Endothelial cell (in vitro differentiated cells): ENCODE data around the gene CATSPER4. TPM values are rescaled to one million over a fixed set of nuclear protein-coding genes. Genes with fewer than 3 reads are reported as not detected.
A peak's percentile ranks its signal among the peaks of the same experiment; 100 is the strongest.

Experiments
- DNase-seq: peaks from one replicate; pipeline ENCODE4 v3.0.0; 2021; ENCODE audit warnings: low spot score
- H3K27ac Mint-ChIP-seq: one replicate; pipeline ENCODE4 v1.8.0; 2021; ENCODE audit warnings: mixed read lengths, inconsistent platforms; ENCODE audit not compliant: unreplicated experiment
- H3K27me3 Mint-ChIP-seq: one replicate; pipeline ENCODE4 v1.8.0; 2021; ENCODE audit warnings: mild to moderate bottlenecking, moderate library complexity, mixed read lengths, inconsistent platforms; ENCODE audit not compliant: unreplicated experiment
- H3K36me3 Mint-ChIP-seq: one replicate; pipeline ENCODE4 v1.8.0; 2021; ENCODE audit warnings: mild to moderate bottlenecking, low read depth, mixed read lengths, inconsistent platforms; ENCODE audit not compliant: unreplicated experiment
- H3K4me1 Mint-ChIP-seq: one replicate; pipeline ENCODE4 v1.8.0; 2021; ENCODE audit warnings: mild to moderate bottlenecking, mixed read lengths, inconsistent platforms; ENCODE audit not compliant: unreplicated experiment
- H3K4me3 Mint-ChIP-seq: one replicate; pipeline ENCODE4 v1.8.0; 2021; ENCODE audit warnings: mild to moderate bottlenecking, mixed read lengths, inconsistent platforms; ENCODE audit not compliant: unreplicated experiment
- H3K9me3 Mint-ChIP-seq: one replicate; pipeline ENCODE4 v1.8.0; 2021; ENCODE audit warnings: mixed read lengths, inconsistent platforms; ENCODE audit not compliant: unreplicated experiment
- total RNA-seq: library from RNA; stranded (reverse); fragmentation: NEBNext Ultra II Directional; extraction: Animal tissue kit (Norgen Biotek cat#: 25700); gene quantifications from one replicate; pipeline ENCODE4 v1.2.1, GENCODE V29; 2021; ENCODE audit not compliant: unreplicated experiment
- TF ChIP-seq, protein P1 (sequence below): fragments of 200-600 bp; sonication (generic); IDR thresholded peaks from one replicate; pipeline ENCODE4 v1.5.0; 2021; ENCODE audit warnings: antibody characterized with exemption; ENCODE audit not compliant: unreplicated experiment

The CATSPER4 gene
- total RNA-seq, 1 donor from 2014 or later: not detected

DNA sequence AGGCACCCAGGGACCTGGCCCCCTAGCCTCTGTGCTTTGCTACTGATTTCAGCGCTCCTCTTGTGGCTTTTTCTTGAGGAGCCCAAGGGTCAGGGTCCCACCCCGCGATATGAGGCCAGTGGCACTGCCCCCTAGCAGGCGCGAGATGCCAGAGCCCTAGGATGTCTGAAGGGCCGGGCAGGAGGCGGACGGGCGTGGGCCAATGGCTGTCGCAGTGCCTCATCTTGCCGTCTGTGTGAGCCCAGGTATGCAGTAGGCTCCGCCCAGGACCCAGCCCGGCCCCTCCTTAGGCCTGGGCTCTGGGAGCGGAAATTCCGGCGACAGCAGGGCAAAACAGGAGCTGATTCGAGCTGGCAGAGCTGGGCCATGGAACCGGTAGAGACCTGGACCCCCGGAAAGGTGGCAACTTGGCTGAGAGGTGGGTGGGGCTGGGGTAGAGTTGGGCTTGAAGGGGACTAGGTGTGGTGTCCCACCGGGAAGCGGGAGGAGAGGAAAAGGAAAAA is 13.2 kb upstream of the CATSPER4 start, which contains the start of gene CNKSR1:
Gene CNKSR1, plus strand, starts transcription at position 310 of the 503 bp plus-strand sequence. Its CDS starts 57 bp downstream, at position 367.
- H3K36me3 Mint-ChIP-seq: peaks cover 5% of the 10 kb centered on the region
- H3K9me3 Mint-ChIP-seq: no peaks in the 10 kb centered on the region
- H3K4me1 Mint-ChIP-seq: peaks cover 15% of the 10 kb centered on the region
- DNase-seq: peak; percentile 51
- peak within 1 kb of the TSS; percentile 82 for H3K27ac Mint-ChIP-seq
- TF ChIP-seq, protein P1, sequence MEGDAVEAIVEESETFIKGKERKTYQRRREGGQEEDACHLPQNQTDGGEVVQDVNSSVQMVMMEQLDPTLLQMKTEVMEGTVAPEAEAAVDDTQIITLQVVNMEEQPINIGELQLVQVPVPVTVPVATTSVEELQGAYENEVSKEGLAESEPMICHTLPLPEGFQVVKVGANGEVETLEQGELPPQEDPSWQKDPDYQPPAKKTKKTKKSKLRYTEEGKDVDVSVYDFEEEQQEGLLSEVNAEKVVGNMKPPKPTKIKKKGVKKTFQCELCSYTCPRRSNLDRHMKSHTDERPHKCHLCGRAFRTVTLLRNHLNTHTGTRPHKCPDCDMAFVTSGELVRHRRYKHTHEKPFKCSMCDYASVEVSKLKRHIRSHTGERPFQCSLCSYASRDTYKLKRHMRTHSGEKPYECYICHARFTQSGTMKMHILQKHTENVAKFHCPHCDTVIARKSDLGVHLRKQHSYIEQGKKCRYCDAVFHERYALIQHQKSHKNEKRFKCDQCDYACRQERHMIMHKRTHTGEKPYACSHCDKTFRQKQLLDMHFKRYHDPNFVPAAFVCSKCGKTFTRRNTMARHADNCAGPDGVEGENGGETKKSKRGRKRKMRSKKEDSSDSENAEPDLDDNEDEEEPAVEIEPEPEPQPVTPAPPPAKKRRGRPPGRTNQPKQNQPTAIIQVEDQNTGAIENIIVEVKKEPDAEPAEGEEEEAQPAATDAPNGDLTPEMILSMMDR: no peak
- peak within 1 kb of the TSS; percentile 81 for H3K4me3 Mint-ChIP-seq
- peaks cover 3% of the 10 kb centered on the region for H3K27me3 Mint-ChIP-seq

DNA sequence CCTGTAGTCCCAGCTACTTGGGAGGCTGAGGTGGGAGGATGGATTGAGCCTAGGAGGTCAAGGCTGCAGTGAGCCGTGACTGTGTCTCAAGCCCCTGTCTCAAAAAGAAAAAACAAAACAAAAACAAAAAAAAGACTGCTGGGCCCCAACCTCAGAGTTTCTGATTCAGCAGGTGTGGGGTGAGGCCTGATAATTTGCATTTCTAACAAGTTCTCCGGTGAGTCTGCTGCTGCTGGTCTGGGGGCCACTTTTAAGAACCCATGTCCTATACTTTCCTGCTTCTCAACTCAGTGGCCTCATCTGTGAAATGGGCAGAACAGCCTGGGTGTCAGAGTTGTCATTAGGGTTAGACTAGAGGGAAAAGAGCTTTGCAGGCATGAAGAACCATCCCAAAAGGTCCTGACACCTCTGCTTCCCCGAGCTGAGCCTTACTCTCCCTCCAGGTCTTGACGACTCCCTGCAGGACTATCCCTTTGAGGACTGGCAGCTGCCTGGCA is 10.3 kb upstream of the CATSPER4 start:
- Mint-ChIP-seq H3K9me3 (no peaks in the 10 kb centered on the region), H3K4me3 (no peak overlapping the region), H3K27me3 (peaks cover 3% of the 10 kb centered on the region), H3K4me1 (peaks cover 15% of the 10 kb centered on the region), H3K36me3 (peaks cover 5% of the 10 kb centered on the region), H3K27ac (no peak overlapping the region)
- TF ChIP-seq, protein P1: no peak
- no peak for DNase-seq

DNA sequence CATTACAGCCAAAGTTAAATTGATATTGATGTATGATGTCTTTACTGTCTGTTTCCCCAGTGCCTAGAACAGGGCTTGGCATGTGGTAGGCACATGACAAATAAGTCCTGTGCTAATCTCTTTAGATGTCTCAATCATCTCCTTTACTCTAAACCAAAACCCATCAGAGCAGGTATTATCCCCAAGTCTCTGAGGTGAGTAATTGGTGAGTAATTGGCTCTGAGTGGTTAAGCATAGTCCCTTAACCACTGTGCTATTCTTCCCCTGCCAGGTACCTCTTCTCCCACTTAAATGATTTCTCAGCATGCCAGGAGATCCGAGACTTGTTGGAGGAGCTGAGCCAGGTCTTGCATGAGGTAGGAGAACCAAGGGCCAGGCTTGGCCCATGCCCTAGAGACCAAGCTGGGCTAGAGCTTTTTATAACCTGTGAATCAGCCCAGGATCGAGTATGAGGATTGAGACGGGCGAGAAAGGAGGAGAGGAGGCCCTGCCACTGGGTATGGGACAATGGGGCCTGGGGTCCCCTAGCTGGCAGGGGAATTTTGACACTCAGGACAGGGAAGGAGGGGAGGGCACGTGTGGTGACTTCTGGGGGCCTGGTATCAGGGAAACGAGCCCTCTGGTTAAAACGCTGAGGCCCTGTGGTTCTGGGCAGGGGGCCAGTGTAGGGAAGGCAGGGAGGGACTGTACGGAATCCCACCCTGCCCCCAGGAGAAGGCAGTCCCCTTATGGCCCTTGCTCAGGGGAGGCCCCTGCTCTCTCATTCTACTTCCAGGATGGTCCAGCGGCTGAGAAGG is 8.6 kb upstream of the CATSPER4 start:
- peaks cover 15% of the 10 kb centered on the region for H3K4me1 Mint-ChIP-seq
- no peak for DNase-seq

DNA sequence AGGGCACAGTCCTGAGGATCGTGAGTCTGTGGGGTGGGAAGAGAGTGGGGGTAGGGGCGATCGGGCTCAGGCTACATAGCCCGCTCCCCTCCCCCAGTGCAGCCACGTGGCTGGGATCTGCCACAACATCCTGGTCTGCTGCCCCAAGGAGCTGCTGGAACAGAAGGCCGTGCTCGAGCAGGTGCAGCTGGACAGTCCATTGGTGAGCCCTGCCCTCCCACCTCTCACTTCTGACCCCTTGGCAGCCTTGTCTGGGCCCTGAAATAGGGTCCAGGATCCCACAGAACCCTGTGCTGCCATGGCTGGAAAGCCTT is 8.1 kb upstream of the CATSPER4 start:
- DNase-seq: no peak
- H3K27ac Mint-ChIP-seq: no peak overlapping the region
- H3K27me3 Mint-ChIP-seq: peaks cover 3% of the 10 kb centered on the region
- H3K4me1 Mint-ChIP-seq: peaks cover 13% of the 10 kb centered on the region
- no peaks in the 10 kb centered on the region for H3K9me3 Mint-ChIP-seq
- peaks cover 10% of the 10 kb centered on the region for H3K36me3 Mint-ChIP-seq
- TF ChIP-seq, protein P1: no peak
- no peak overlapping the region for H3K4me3 Mint-ChIP-seq

More for the DNA sequence above, 8.6 kb upstream of the CATSPER4 start:
- Mint-ChIP-seq H3K27me3 (peaks cover 3% of the 10 kb centered on the region), H3K36me3 (peaks cover 10% of the 10 kb centered on the region), H3K27ac (peak overlapping the region; percentile 48), H3K4me3 (peak overlapping the region; percentile 42), H3K9me3 (no peaks in the 10 kb centered on the region)
- TF ChIP-seq, protein P1: no peak

DNA sequence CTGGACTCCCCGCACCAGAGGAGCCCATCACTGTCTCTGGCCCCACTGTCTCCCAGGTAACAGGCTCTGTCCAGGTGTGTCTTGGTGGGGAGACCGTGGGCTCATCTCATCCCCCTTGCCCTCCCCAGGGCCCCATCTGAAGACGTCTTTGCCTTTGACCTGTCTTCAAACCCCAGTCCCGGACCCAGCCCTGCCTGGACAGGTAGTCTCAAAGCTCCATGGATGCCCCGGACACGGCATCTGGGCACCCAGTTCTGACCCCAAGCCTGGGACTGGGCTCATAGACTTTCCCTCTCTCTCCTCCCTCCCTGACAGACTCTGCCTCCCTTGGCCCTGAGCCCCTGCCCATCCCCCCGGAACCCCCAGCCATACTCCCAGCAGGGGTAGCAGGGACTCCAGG is 6.3 kb upstream of the CATSPER4 start:
- no peak overlapping the region for H3K4me3 Mint-ChIP-seq
- DNase-seq: no peak
- H3K4me1 Mint-ChIP-seq: peaks cover 3% of the 10 kb centered on the region
- H3K36me3 Mint-ChIP-seq: peaks cover 10% of the 10 kb centered on the region
- no peaks in the 10 kb centered on the region for H3K9me3 Mint-ChIP-seq
- no peak overlapping the region for H3K27ac Mint-ChIP-seq
- H3K27me3 Mint-ChIP-seq: no peaks in the 10 kb centered on the region
- TF ChIP-seq, protein P1: no peak
